ENCODE measurements around the gene DNAJC3. TPM values are rescaled to one million over a fixed set of nuclear protein-coding genes. Genes with fewer than 3 reads are reported as not detected.

DNAJC3 gene
- total RNA-seq, result 56.4 and 85.1 TPM in 2 replicates

GRCh38 chr13:95676762-95677563 lies at the start of gene DNAJC3:
DNAJC3 (plus strand) TSS chr13:95677139; CDS start chr13:95677256, 117 bp downstream.
- TF ChIP-seq CTCF (IDR thresholded peaks at IDR 0.05; ENCODE audit: insufficient read depth, low read depth, low read length), result no peak
- H3K4me3 ChIP-seq (ENCODE audit: low read depth, low read length), result peak within 1 kb of the TSS; percentile 94
- DNase-seq (ENCODE audit: low read depth), result peak; percentile 99

- TF ChIP-seq CTCF (IDR thresholded peaks at IDR 0.05; ENCODE audit: insufficient read depth, low read depth, low read length), result no peak
- H3K4me3 ChIP-seq (ENCODE audit: low read depth, low read length), result no peak overlapping the region
- peak; percentile 57 for DNase-seq (ENCODE audit: low read depth)
Observed at GRCh38 chr13:95627590-95627989, 49.3 kb upstream of the DNAJC3 start.

GRCh38 chr13:95628488-95628887 lies 48.5 kb upstream of the DNAJC3 start:
- TF ChIP-seq CTCF (IDR thresholded peaks at IDR 0.05; ENCODE audit: insufficient read depth, low read depth, low read length), result no peak
- H3K4me3 ChIP-seq (ENCODE audit: low read depth, low read length), result no peak overlapping the region
- no peak for DNase-seq (ENCODE audit: low read depth)

- TF ChIP-seq CTCF (IDR thresholded peaks at IDR 0.05; ENCODE audit: insufficient read depth, low read depth, low read length), result no peak
- no peak overlapping the region for H3K4me3 ChIP-seq (ENCODE audit: low read depth, low read length)
- no peak for DNase-seq (ENCODE audit: low read depth)
Observed at GRCh38 chr13:95629071-95629470, 47.9 kb upstream of the DNAJC3 start.

- TF ChIP-seq CTCF (IDR thresholded peaks at IDR 0.05; ENCODE audit: insufficient read depth, low read depth, low read length), result no peak
- DNase-seq (ENCODE audit: low read depth), result no peak
- no peak overlapping the region for H3K4me3 ChIP-seq (ENCODE audit: low read depth, low read length)
Observed at GRCh38 chr13:95630593-95630992, 46.3 kb upstream of the DNAJC3 start.

- H3K4me3 ChIP-seq (ENCODE audit: low read depth, low read length), result no peak overlapping the region
- no peak for TF ChIP-seq CTCF (IDR thresholded peaks at IDR 0.05; ENCODE audit: insufficient read depth, low read depth, low read length)
- DNase-seq (ENCODE audit: low read depth), result no peak
Observed at GRCh38 chr13:95636853-95637252, 40.1 kb upstream of the DNAJC3 start.

Data from fibroblast of villous mesenchyme (primary cell).